GM23338 (cell line): ENCODE measurements around the gene CYGB. TPM values are rescaled to one million over a fixed set of nuclear protein-coding genes. Genes with fewer than 3 reads are reported as not detected.

Source experiments
- ATAC-seq: fragments of 200-7000 bp; cut with Tn5 transposase; 3 replicates; pipeline ENCODE4 v1.9.1; 2020
- DNase-seq: peaks from one replicate; pipeline ENCODE4 v3.0.0-alpha.2; 2015; ENCODE audit warnings: low spot score
- H2AFZ ChIP-seq: fragments of 200-600 bp; sonication (generic); 2 replicates; pipeline ENCODE4 v1.8.0; 2016; ENCODE audit warnings: antibody characterized with exemption, mild to moderate bottlenecking, moderate library complexity
- H3F3A ChIP-seq: fragments of 200-600 bp; sonication (generic); replicated peaks from 2 replicates; pipeline ENCODE4 v1.8.0; 2017; ENCODE audit warnings: antibody characterized with exemption, mixed run types, low read depth
- H3K27ac ChIP-seq: fragments of 200-600 bp; sonication (generic); 2 replicates; pipeline ENCODE4 v1.6.1; 2016; ENCODE audit warnings: low read depth
- H3K27me3 ChIP-seq: fragments of 200-600 bp; sonication (generic); 2 replicates; pipeline ENCODE4 v1.8.0; 2016; ENCODE audit warnings: mild to moderate bottlenecking, mixed run types, moderate library complexity; ENCODE audit not compliant: insufficient read depth
- H3K36me3 ChIP-seq: fragments of 200-600 bp; sonication (generic); 2 replicates; pipeline ENCODE4 v1.8.0; 2016; ENCODE audit warnings: mild to moderate bottlenecking; ENCODE audit not compliant: insufficient read depth
- H3K4me1 ChIP-seq: fragments of 200-600 bp; sonication (generic); 2 replicates; pipeline ENCODE4 v1.8.0; 2016; ENCODE audit warnings: mild to moderate bottlenecking, moderate library complexity; ENCODE audit not compliant: insufficient read depth
- H3K4me2 ChIP-seq: fragments of 200-600 bp; sonication (generic); 2 replicates; pipeline ENCODE4 v1.7.1; 2017; ENCODE audit warnings: mixed run types
- H3K4me3 ChIP-seq: fragments of 200-600 bp; sonication (generic); 2 replicates; pipeline ENCODE4 v1.6.1; 2016; ENCODE audit warnings: mixed run types
- H3K79me2 ChIP-seq: fragments of 200-600 bp; sonication (generic); replicated peaks from 2 replicates; pipeline ENCODE4 v1.8.0; 2017; ENCODE audit warnings: mild to moderate bottlenecking; ENCODE audit not compliant: insufficient read depth
- H3K9me2 ChIP-seq: fragments of 200-600 bp; sonication (generic); 2 replicates; pipeline ENCODE4 v1.8.0; 2017; ENCODE audit not compliant: insufficient read depth
- H4K20me1 ChIP-seq: fragments of 200-600 bp; sonication (generic); replicated peaks from 2 replicates; pipeline ENCODE4 v1.8.0; 2017; ENCODE audit warnings: mild to moderate bottlenecking; ENCODE audit not compliant: insufficient read depth
- H3K27ac Mint-ChIP-seq: 2 replicates; pipeline ENCODE4 v1.8.0; 2020; ENCODE audit warnings: inconsistent platforms, mild to moderate bottlenecking, moderate library complexity, mixed read lengths
- H3K27me3 Mint-ChIP-seq: 3 replicates; pipeline ENCODE4 v1.8.0; 2022; ENCODE audit warnings: low read depth, mild to moderate bottlenecking, moderate library complexity, mixed read lengths, inconsistent platforms; ENCODE audit not compliant: insufficient read depth, poor library complexity
- H3K36me3 Mint-ChIP-seq: 3 replicates; pipeline ENCODE4 v1.8.0; 2021; ENCODE audit warnings: low read depth, mild to moderate bottlenecking, inconsistent platforms, moderate library complexity, mixed read lengths
- H3K4me1 Mint-ChIP-seq: 3 replicates; pipeline ENCODE4 v1.8.0; 2020; ENCODE audit warnings: mild to moderate bottlenecking, inconsistent platforms, mixed read lengths
- H3K4me3 Mint-ChIP-seq: 3 replicates; pipeline ENCODE4 v1.8.0; 2021; ENCODE audit warnings: moderate library complexity, mild to moderate bottlenecking, inconsistent platforms, mixed read lengths
- H3K9me3 Mint-ChIP-seq: 3 replicates; pipeline ENCODE4 v1.8.0; 2020; ENCODE audit warnings: moderate library complexity, mild to moderate bottlenecking, inconsistent platforms, mixed read lengths
- CTCF ChIP-seq, 2 experiments: fragments of 200-600 bp in 1 of 2; sonication (generic) in 1 of 2; conservative IDR thresholded peaks; 2 replicates each; pipeline versions ENCODE4 v1.5.1 to v1.6.1; 2016 to 2017; ENCODE audit warnings: antibody characterized with exemption in 2 of 2, low read depth in 2 of 2, mild to moderate bottlenecking in 2 of 2, moderate library complexity in 1 of 2
- EZH2phosphoT487 ChIP-seq: fragments of 200-600 bp; sonication (generic); IDR thresholded peaks from one replicate; pipeline ENCODE4 v1.8.1; 2018; ENCODE audit warnings: antibody characterized with exemption; ENCODE audit not compliant: unreplicated experiment
- ZNF114 ChIP-seq: fragments of 250-450 bp; sonication (Bioruptor Pico); IDR thresholded peaks from 2 replicates; pipeline ENCODE4 v1.5.0; 2020; ENCODE audit warnings: mild to moderate bottlenecking, moderate library complexity
- ZNF331 ChIP-seq: fragments of 250-450 bp; sonication (Bioruptor Pico); IDR thresholded peaks from 2 replicates; pipeline ENCODE4 v1.5.0; 2020; ENCODE audit warnings: low read depth, mild to moderate bottlenecking, moderate library complexity
- polyA plus RNA-seq: library from polyadenylated mRNA; unstranded; fragments of >200 nt; fragmentation: Nextera tagmentation; extraction: Ambion mirVana; gene quantifications from 2 replicates; pipeline ENCODE4 v1.2.1, GENCODE V29; 2016
- total RNA-seq: library from RNA; depleted of rRNA; stranded (reverse); fragments of >200 nt; shearing (Covaris generic); gene quantifications from 2 replicates; pipeline ENCODE4 v1.2.3, GENCODE V29; 2014

CYGB gene
- total and polyA plus RNA-seq, 2 experiments from 2014 or later = 1.2 to 1.7 TPM

GRCh38 chr17:76547183-76547641 lies 9.7 kb upstream of the CYGB start:
- H3K4me3 Mint-ChIP-seq = no peak overlapping the region
- Histone ChIP-seq H3K4me2 (no peak overlapping the region), H3K36me3 (no peaks in the 10 kb centered on the region), H4K20me1 (no peaks in the 10 kb centered on the region), H3K27me3 (no peaks in the 10 kb centered on the region), H3K27ac (no peak overlapping the region), H3K9me2 (no peaks in the 10 kb centered on the region), H2AFZ (no peak overlapping the region), H3K4me3 (no peak overlapping the region), H3K4me1 (peaks cover 15% of the 10 kb centered on the region; the same call in 1 of the 2 replicates), H3F3A (no peaks in the 10 kb centered on the region; the same call in 1 of the 2 replicates), H3K79me2 (no peaks in the 10 kb centered on the region)
- peaks cover 19% of the 10 kb centered on the region for H3K27me3 Mint-ChIP-seq
- ATAC-seq (peak; percentile 76), DNase-seq (peak; percentile 92)
- H3K9me3 Mint-ChIP-seq = no peaks in the 10 kb centered on the region
- peaks cover 24% of the 10 kb centered on the region for H3K4me1 Mint-ChIP-seq
- TF ChIP-seq CTCF (conservative IDR thresholded peaks at IDR 0.05; ENCODE audit: low read depth in 2 of 2) = peak; percentile 70 to 90
- TF ChIP-seq ZNF114 (CRISPR knock-in tag) = no peak
- no peaks in the 10 kb centered on the region for H3K36me3 Mint-ChIP-seq
- H3K27ac Mint-ChIP-seq = no peak overlapping the region

- no peaks in the 10 kb centered on the region for H3K79me2 ChIP-seq
- H3K9me2 ChIP-seq = no peaks in the 10 kb centered on the region
- no peak for ATAC-seq
- Mint-ChIP-seq H3K4me3 (no peak overlapping the region), H3K27me3 (peaks cover 23% of the 10 kb centered on the region), H3K36me3 (no peaks in the 10 kb centered on the region), H3K4me1 (peaks cover 27% of the 10 kb centered on the region), H3K9me3 (no peaks in the 10 kb centered on the region), H3K27ac (no peak overlapping the region)
- DNase-seq = peak; percentile 24
- no peak overlapping the region for H3K4me2 ChIP-seq
- H3K4me3 ChIP-seq = no peak overlapping the region
- H3K27ac ChIP-seq = no peak overlapping the region
- no peaks in the 10 kb centered on the region for H3K27me3 ChIP-seq
- peaks cover 15% of the 10 kb centered on the region; the same call in 1 of the 2 replicates for H3K4me1 ChIP-seq
- TF ChIP-seq EZH2phosphoT487 (no peak), ZNF331 (no peak), CTCF (conservative IDR thresholded peaks at IDR 0.05; ENCODE audit: low read depth in 2 of 2) (no peak)
- H3K36me3 ChIP-seq = no peaks in the 10 kb centered on the region
- H4K20me1 ChIP-seq = no peaks in the 10 kb centered on the region
- H3F3A ChIP-seq = no peaks in the 10 kb centered on the region; the same call in 1 of the 2 replicates
- H2AFZ ChIP-seq = no peak overlapping the region
Observed at GRCh38 chr17:76546556-76547182, 9.2 kb upstream of the CYGB start.
